Retinal pigment epithelial cell (primary cell): ENCODE results near the gene KCNJ2.

Experiments used
- DNase-seq: peaks from one replicate; pipeline ENCODE4 v3.0.0-alpha.2; 2010; ENCODE audit warnings: low read depth
- H3K4me3 ChIP-seq: 2 replicates; pipeline ENCODE4 v1.5.1; 2011; ENCODE audit warnings: mild to moderate bottlenecking, low read length, control low read depth, moderate library complexity
- TF ChIP-seq, protein P1 (sequence below): conservative IDR thresholded peaks from 2 replicates; pipeline ENCODE4 v1.5.1; 2011; ENCODE audit warnings: low read depth, low read length, control low read depth, inconsistent platforms

The KCNJ2 gene

GRCh38 chr17:70169709-70170597, 621 bp downstream of the KCNJ2 start:
- no peak for DNase-seq
- peak overlapping the region; percentile 68 for H3K4me3 ChIP-seq
- TF ChIP-seq, protein P1, sequence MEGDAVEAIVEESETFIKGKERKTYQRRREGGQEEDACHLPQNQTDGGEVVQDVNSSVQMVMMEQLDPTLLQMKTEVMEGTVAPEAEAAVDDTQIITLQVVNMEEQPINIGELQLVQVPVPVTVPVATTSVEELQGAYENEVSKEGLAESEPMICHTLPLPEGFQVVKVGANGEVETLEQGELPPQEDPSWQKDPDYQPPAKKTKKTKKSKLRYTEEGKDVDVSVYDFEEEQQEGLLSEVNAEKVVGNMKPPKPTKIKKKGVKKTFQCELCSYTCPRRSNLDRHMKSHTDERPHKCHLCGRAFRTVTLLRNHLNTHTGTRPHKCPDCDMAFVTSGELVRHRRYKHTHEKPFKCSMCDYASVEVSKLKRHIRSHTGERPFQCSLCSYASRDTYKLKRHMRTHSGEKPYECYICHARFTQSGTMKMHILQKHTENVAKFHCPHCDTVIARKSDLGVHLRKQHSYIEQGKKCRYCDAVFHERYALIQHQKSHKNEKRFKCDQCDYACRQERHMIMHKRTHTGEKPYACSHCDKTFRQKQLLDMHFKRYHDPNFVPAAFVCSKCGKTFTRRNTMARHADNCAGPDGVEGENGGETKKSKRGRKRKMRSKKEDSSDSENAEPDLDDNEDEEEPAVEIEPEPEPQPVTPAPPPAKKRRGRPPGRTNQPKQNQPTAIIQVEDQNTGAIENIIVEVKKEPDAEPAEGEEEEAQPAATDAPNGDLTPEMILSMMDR: no peak

DNA sequence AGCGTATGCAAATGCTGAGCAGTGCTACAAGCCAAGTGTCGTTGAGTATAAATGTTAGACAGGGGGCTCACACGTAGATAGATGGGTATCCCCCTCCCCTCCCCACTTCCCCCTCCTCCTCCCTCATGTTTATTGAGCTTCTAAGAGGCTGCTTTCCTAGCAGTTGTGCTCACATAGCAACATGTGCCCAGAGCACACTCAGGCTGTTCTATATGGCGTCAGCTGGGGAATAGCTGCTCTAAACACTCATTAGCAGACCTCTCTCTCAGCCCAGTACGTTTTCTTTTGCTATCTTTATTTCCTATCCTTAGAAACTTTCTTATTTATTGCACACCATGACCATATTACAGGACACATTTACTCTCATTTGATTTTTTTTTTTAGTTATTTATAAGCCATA, 1.8 kb downstream of the KCNJ2 start:
- TF ChIP-seq, protein P1: no peak
- no peak overlapping the region for H3K4me3 ChIP-seq

DNA sequence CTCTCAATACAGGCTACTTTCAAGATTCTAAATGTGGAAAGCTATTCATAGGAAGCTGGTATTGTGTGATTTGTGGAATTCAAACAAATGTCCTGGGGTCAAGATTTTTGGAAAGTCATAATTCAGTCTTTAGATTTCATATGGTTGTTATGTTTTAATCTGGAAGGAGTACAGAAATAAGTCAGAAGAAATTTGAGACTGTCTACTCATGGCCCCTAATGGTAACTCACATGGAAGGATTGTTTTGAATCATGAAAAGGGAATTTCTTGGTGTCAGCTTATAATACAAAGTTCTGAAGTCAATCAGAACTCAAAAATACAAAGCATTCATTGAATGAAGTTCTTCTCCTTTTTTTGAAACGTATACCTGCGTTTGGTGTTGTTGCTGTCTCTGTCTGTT, 3.1 kb downstream of the KCNJ2 start:
- TF ChIP-seq, protein P1: no peak
- no peak overlapping the region for H3K4me3 ChIP-seq
- DNase-seq: no peak

More for the DNA sequence above, 1.8 kb downstream of the KCNJ2 start:
- DNase-seq: no peak

DNA sequence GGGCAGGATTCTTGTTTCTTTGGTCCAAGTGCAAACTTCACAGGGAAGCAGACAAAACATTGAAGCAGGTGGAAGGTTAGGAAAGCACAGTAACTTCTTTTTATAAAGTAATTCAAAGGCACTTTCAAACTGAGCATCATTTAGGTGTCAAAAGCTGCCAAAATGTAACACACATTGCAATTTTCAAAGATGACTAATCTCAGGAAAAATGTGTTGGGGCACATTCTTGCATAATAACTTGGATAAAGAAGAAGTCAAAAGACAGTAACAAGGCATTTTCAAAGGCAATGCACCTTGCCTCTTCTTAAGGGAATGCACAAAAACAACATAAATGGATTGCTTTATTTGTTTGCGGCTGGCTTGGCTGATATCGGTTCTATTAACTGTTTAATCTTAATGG, 3.6 kb downstream of the KCNJ2 start:
- no peak for DNase-seq
- H3K4me3 ChIP-seq: no peak overlapping the region

GRCh38 chr17:70173681-70174080, 4.3 kb downstream of the KCNJ2 start:
- H3K4me3 ChIP-seq: no peak overlapping the region
- TF ChIP-seq, protein P1: no peak
- DNase-seq: no peak

More for the DNA sequence above, 3.6 kb downstream of the KCNJ2 start:
- TF ChIP-seq, protein P1: no peak

GRCh38 chr17:70181376-70181775, 12.0 kb downstream of the KCNJ2 start:
- H3K4me3 ChIP-seq: no peak overlapping the region
- TF ChIP-seq, protein P1: no peak
- DNase-seq: no peak

- no peak for DNase-seq
- H3K4me3 ChIP-seq: no peak overlapping the region
- TF ChIP-seq, protein P1: no peak
These were observed 12.5 kb downstream of the KCNJ2 start for GRCh38 chr17:70181866-70182265.
